Activated CD4-positive, alpha-beta T cell treated with anti-CD3 and anti-CD28 coated beads, Interleukin-2, amount 50 U/mL, for 24 hours (primary cell): ENCODE measurements around the gene PAX7.

Experiments
- DNase-seq, 2 donors: peaks; one replicate each; pipeline ENCODE4 v3.0.0-alpha.2; 2020; ENCODE audit warnings: low read depth in 1 of 2, low spot score in 1 of 2

The PAX7 gene

GRCh38 chr1:18697541-18697940 is 66.9 kb downstream of the PAX7 start:
- DNase-seq: no peak

- no peak for DNase-seq
These were observed 69.9 kb downstream of the PAX7 start for GRCh38 chr1:18700530-18700929.

- no peak for DNase-seq
These were observed 70.5 kb downstream of the PAX7 start for GRCh38 chr1:18701183-18701582.

GRCh38 chr1:18703041-18703621 is 72.5 kb downstream of the PAX7 start:
- DNase-seq: no peak

GRCh38 chr1:18705811-18706210 is 75.2 kb downstream of the PAX7 start:
- DNase-seq: no peak

- DNase-seq: no peak
These were observed 77.1 kb downstream of the PAX7 start for GRCh38 chr1:18707696-18708257.

- no peak for DNase-seq
These were observed 79.4 kb downstream of the PAX7 start for GRCh38 chr1:18710002-18710401.

- DNase-seq: no peak
These were observed 80.4 kb downstream of the PAX7 start for GRCh38 chr1:18711003-18711402.

- no peak for DNase-seq
These were observed 81.0 kb downstream of the PAX7 start for GRCh38 chr1:18711536-18712251.

- no peak for DNase-seq
These were observed 81.6 kb downstream of the PAX7 start for GRCh38 chr1:18712252-18712600.

- no peak for DNase-seq
These were observed 83.9 kb downstream of the PAX7 start for GRCh38 chr1:18714404-18715175.

- DNase-seq: no peak
These were observed 85.6 kb downstream of the PAX7 start for GRCh38 chr1:18716112-18716784.

- DNase-seq: no peak
These were observed 86.4 kb downstream of the PAX7 start for GRCh38 chr1:18716785-18717678.

- DNase-seq: no peak
These were observed 89.3 kb downstream of the PAX7 start for GRCh38 chr1:18719786-18720451.

GRCh38 chr1:18721041-18721440 is 90.4 kb downstream of the PAX7 start:
- no peak for DNase-seq

GRCh38 chr1:18721776-18722175 is 91.1 kb downstream of the PAX7 start:
- DNase-seq: no peak

- DNase-seq: no peak
These were observed 91.6 kb downstream of the PAX7 start for GRCh38 chr1:18722270-18722669.

GRCh38 chr1:18723206-18723605 is 92.6 kb downstream of the PAX7 start:
- no peak for DNase-seq

- no peak for DNase-seq
These were observed 93.2 kb downstream of the PAX7 start for GRCh38 chr1:18723701-18724411.
